MCF 10A (cell line): ENCODE data around the gene EGLN2. TPM values are rescaled to one million over a fixed set of nuclear protein-coding genes. Genes with fewer than 3 reads are reported as not detected.
"Not testable (repeated sequence)": the region's sequence is repeated elsewhere in the genome, so short reads cannot be mapped to it uniquely, and the experiment has no call there.

Experiments
- BruUV-seq: library from RNA; stranded (reverse); fragments of 400-500 nt; replicated peaks from 2 replicates; lab custom pipeline; 2021; lab: Mats Ljungman, UMichigan
- CTCF ChIA-PET: fragments of 300-600 bp; sonication (Branson Sonifier 250); formaldehyde crosslinking; extraction: SDS; loops from one replicate; lab custom pipeline; 2021; ENCODE audit warnings: antibody characterized with exemption, inconsistent platforms; lab: Yijun Ruan, JAX
- POLR2A ChIA-PET: fragments of 300-600, 350-650 bp; sonication (Branson Sonifier 250); formaldehyde crosslinking; extraction: SDS; loops from one replicate; lab custom pipeline; 2020; ENCODE audit warnings: antibody characterized with exemption, inconsistent platforms; lab: Yijun Ruan, JAX
- DNase-seq: peaks from one replicate; pipeline ENCODE4 v3.0.0-alpha.2; 2018; ENCODE audit not compliant: unreplicated experiment
- H3K27ac Mint-ChIP-seq: one replicate; pipeline ENCODE4 v1.8.0; 2022; ENCODE audit warnings: mild to moderate bottlenecking, low read depth, mixed read lengths; ENCODE audit not compliant: unreplicated experiment
- H3K27me3 Mint-ChIP-seq: one replicate; pipeline ENCODE4 v1.8.0; 2022; ENCODE audit warnings: mixed read lengths; ENCODE audit not compliant: insufficient read depth, unreplicated experiment
- H3K36me3 Mint-ChIP-seq: one replicate; pipeline ENCODE4 v1.8.0; 2022; ENCODE audit warnings: mild to moderate bottlenecking, moderate library complexity, mixed read lengths; ENCODE audit not compliant: insufficient read depth, unreplicated experiment
- H3K4me1 Mint-ChIP-seq: one replicate; pipeline ENCODE4 v1.8.0; 2022; ENCODE audit warnings: mixed read lengths; ENCODE audit not compliant: insufficient read depth, unreplicated experiment
- H3K4me3 Mint-ChIP-seq: one replicate; pipeline ENCODE4 v1.8.0; 2022; ENCODE audit warnings: mild to moderate bottlenecking, moderate library complexity, mixed read lengths; ENCODE audit not compliant: unreplicated experiment
- H3K9me3 Mint-ChIP-seq: one replicate; pipeline ENCODE4 v1.8.0; 2022; ENCODE audit warnings: mixed read lengths; ENCODE audit not compliant: unreplicated experiment
- intact Hi-C: fragments of 100-400 bp; cut with micrococcal nuclease; formaldehyde crosslinking; loops from 2 replicates; pipeline ENCODE4 v1.14.1; 2022
- total RNA-seq: library from RNA; stranded (reverse); gene quantifications from 2 replicates; pipeline ENCODE4 v1.2.3, GENCODE V29; 2022

The EGLN2 gene
- total RNA-seq, 1 experiment from 2014 or later: 55.6 TPM

DNA sequence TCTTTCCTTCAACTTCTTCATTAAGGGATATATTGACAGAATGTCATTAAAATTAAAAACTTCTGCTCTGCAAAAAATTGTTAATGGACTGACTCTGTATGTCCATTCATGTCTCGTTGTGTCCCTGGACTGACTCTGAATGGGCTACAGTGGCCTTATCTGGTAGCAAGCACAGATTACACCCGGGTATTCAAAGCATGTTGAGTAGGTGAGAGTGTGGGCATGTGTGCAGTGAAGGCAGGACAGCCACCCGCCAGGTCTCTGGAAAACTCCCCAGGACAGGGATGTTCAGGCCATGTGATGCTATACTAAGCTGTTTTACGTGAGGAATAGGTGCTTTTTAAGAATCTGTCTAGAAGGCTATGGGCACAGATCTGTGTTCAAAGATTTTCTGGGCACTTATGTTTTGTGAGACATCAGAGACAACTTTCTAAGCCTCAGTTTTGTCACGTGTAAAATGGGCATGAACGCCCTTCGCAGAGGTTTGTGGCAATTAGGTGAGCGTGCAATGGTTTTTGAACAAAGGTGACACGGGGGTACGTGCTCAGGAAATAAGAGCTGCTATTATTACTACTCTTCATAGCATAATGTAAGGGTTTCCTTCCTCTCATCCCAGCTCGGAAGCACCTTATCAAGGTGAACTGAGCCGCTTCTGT, 44.1 kb downstream of the EGLN2 start:
- POLR2A ChIA-PET, H3K4me1 Mint-ChIP-seq, H3K4me3 Mint-ChIP-seq, DNase-seq, H3K27ac Mint-ChIP-seq, H3K36me3 Mint-ChIP-seq, BruUV-seq, intact Hi-C loops, H3K9me3 Mint-ChIP-seq: not testable (repeated sequence)
- CTCF ChIA-PET: interaction anchor here (0.6 kb wide), 1 partner anchor 947 kb away, joined by 4 read pairs; no protein-coding TSS in a partner anchor
- H3K27me3 Mint-ChIP-seq: peaks cover 72% of the 10 kb centered on the region

DNA sequence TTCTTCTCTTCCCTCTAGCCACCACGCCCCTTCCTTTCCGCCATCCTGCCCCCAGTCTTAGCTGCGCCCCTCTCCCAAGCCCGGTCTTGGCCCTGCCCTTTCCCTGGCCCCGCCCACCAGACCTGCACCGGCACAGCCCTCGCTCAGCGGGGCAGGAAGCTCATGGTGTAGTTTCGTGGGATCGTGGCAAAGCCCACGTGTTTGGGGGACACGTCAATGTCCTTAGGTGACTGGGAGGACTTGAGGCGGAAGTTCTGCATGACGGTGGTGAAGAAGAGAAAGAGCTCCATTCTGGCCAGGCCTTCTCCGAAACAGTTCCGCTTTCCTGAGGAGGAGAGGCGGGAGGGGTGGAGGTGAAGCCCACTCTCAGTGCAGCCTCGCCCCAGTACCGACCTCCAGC, 44.7 kb downstream of the EGLN2 start:
- H3K9me3 Mint-ChIP-seq, H3K36me3 Mint-ChIP-seq, intact Hi-C loops, BruUV-seq, H3K4me3 Mint-ChIP-seq, POLR2A ChIA-PET, H3K4me1 Mint-ChIP-seq, H3K27ac Mint-ChIP-seq, DNase-seq: not testable (repeated sequence)
- H3K27me3 Mint-ChIP-seq: peaks cover 72% of the 10 kb centered on the region
- CTCF ChIA-PET: interaction anchor here (0.6 kb wide), 1 partner anchor 946 kb away, joined by 4 read pairs; no protein-coding TSS in a partner anchor

DNA sequence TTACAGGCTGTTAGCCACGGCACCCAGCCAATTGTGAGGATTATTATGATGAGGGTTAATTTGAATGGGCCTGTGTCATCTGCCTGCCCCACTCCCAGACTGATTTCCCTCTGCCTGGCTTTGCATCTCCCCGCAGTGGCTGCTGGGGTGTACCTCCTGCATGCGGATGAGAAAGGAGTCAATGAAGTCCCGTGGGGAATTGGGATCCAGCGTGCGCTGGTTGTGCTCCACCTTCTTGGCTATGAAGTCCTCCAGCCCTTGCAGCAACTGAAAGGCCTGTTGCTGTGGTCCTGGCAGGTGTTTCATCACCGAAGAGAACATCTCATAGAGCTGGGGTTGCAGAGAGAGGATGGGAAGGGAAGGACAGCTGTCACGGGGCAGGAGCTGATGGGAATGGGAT, 47.7 kb downstream of the EGLN2 start:
- not testable (repeated sequence) for BruUV-seq

DNA sequence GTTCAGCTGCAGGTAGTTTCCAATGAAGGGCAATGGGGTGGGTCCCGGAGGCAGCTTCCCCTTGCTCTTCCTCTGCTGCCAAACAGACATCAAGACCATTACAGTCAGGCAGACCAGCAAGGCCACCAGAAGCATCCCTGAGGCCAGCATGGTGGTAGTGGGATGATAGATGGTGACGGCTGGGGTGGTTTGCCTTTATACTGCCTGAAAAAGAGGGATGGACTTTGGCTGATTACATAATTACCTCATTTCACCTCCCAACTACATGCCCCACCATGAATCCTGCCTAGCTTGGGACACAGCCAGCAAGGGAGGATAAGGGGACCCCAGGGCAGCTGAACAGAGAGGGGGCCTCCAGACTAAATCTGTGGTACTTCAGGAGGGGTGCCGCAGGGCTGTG, 51.3 kb downstream of the EGLN2 start, which contains the start of gene CYP2A6:
CYP2A6 (minus strand) TSS at position 171 of the 400 bp plus-strand sequence; CDS start at position 150, 21 bp downstream.
- CTCF ChIA-PET, BruUV-seq, H3K4me3 Mint-ChIP-seq, H3K36me3 Mint-ChIP-seq, DNase-seq, H3K27ac Mint-ChIP-seq, H3K4me1 Mint-ChIP-seq, H3K9me3 Mint-ChIP-seq, intact Hi-C loops: not testable (repeated sequence)
- POLR2A ChIA-PET: interaction anchor here (1.1 kb wide), 1 partner anchor 18 kb away, joined by 5 read pairs; no protein-coding TSS in a partner anchor
- peaks cover 66% of the 10 kb centered on the region for H3K27me3 Mint-ChIP-seq

More for the DNA sequence above, 47.7 kb downstream of the EGLN2 start:
- H3K4me3 Mint-ChIP-seq, POLR2A ChIA-PET, H3K9me3 Mint-ChIP-seq, H3K4me1 Mint-ChIP-seq, H3K27ac Mint-ChIP-seq, H3K36me3 Mint-ChIP-seq, intact Hi-C loops, DNase-seq: not testable (repeated sequence)
- peaks cover 71% of the 10 kb centered on the region for H3K27me3 Mint-ChIP-seq
- CTCF ChIA-PET: interaction anchor here (0.7 kb wide), 1 partner anchor 297 kb away, joined by 3 read pairs; no protein-coding TSS in a partner anchor

DNA sequence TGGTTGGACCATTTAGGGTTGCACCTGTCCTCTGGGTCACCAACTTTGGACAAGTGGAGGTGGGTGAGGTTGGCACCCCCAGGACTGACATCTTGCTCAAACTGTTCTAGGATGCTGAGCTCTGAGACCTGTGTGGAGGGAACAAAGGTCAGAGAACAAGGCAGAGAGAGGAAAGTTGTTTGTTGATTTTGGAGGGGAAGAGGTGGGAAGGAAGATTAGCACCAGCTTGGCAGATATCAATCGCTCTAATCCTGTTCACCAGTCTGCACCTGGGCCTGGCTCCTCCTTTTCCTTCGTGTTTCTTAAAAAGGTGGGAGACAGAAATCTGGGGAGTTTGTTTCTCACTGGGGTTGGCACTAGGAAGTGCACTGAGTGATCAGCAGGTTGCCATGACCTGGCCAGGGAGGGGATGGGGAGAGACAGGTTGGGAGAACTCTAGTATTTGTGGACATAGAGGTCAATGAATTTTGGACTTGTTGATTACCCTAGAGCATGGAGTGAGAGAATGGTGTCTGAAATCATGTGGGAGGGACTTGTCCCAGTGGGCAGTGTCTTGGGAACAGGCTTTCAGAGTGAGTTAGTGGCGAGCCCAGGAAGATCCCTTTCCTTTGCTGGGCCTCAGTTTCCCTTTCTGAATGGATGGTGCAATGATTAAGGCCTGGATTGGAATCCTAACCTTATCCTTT, 53.6 kb downstream of the EGLN2 start:
- H3K4me1 Mint-ChIP-seq, H3K9me3 Mint-ChIP-seq, H3K27ac Mint-ChIP-seq, H3K4me3 Mint-ChIP-seq, BruUV-seq, CTCF ChIA-PET, H3K36me3 Mint-ChIP-seq, DNase-seq, intact Hi-C loops: not testable (repeated sequence)
- POLR2A ChIA-PET: interaction anchor here (0.7 kb wide), 1 partner anchor 928 kb away, joined by 3 read pairs; no protein-coding TSS in a partner anchor
- H3K27me3 Mint-ChIP-seq: peaks cover 49% of the 10 kb centered on the region

Other genes with a start within 250 kb of the EGLN2 start
- 41.5 and 44.0 TPM in 2 replicates for gene SHKBP1, start 222.3 kb upstream of the EGLN2 start, total RNA-seq
- gene LTBP4, start 197.8 kb upstream of the EGLN2 start, total RNA-seq: 76.4 and 103 TPM in 2 replicates
- gene NUMBL, start 108.5 kb upstream of the EGLN2 start, total RNA-seq: 18.4 and 21.1 TPM in 2 replicates
- gene COQ8B, start 82.3 kb upstream of the EGLN2 start, total RNA-seq: 41.7 and 46.7 TPM in 2 replicates
- gene ITPKC, start 82.1 kb upstream of the EGLN2 start, total RNA-seq: 27.1 and 33.2 TPM in 2 replicates
- 19.3 and 21.2 TPM in 2 replicates for gene ACTMAP, start 48.7 kb upstream of the EGLN2 start, total RNA-seq
- gene SNRPA, start 48.0 kb upstream of the EGLN2 start, total RNA-seq: 108 and 160 TPM in 2 replicates
- 0.70 TPM in 1 of 2 replicates, not detected in the other for gene MIA, start 23.7 kb upstream of the EGLN2 start, total RNA-seq
- gene RAB4B, start 20.9 kb upstream of the EGLN2 start, total RNA-seq: 10.1 and 13.2 TPM in 2 replicates
- not detected in 2 replicates for gene CYP2A6, start 51.3 kb downstream of the EGLN2 start, total RNA-seq
- not detected in 2 replicates for gene CYP2A7, start 83.0 kb downstream of the EGLN2 start, total RNA-seq
- gene CYP2B6, start 192.1 kb downstream of the EGLN2 start, total RNA-seq: not detected in 2 replicates